HepG2 (cell line): ENCODE measurements around the gene TUFM. TPM values are rescaled to one million over a fixed set of nuclear protein-coding genes. Genes with fewer than 3 reads are reported as not detected.
A peak's percentile ranks its signal among the peaks of the same experiment; 100 is the strongest.

ENCODE experiments used
- CENPX ChIP-seq: sonication (generic); formaldehyde crosslinking; IDR thresholded peaks from 2 replicates; pipeline ENCODE4 v1.9.0; 2021; ENCODE audit warnings: mild to moderate bottlenecking, missing genetic modification reagents, moderate library complexity
- CHCHD3 ChIP-seq: sonication (generic); formaldehyde crosslinking; IDR thresholded peaks from 2 replicates; pipeline ENCODE4 v1.8.0; 2022; ENCODE audit warnings: mild to moderate bottlenecking, missing genetic modification reagents, moderate library complexity
- ERF ChIP-seq: IDR thresholded peaks from 2 replicates; pipeline ENCODE4 v1.6.1; 2018; ENCODE audit warnings: missing biosample characterization, missing genetic modification reagents
- FOXJ3 ChIP-seq: sonication (generic); formaldehyde crosslinking; IDR thresholded peaks from 2 replicates; pipeline ENCODE4 v1.4.0; 2020; ENCODE audit warnings: missing genetic modification reagents, mild to moderate bottlenecking, borderline replicate concordance
- MAFG ChIP-seq: sonication (generic); formaldehyde crosslinking; IDR thresholded peaks from 2 replicates; pipeline ENCODE4 v1.5.1; 2020; ENCODE audit warnings: mild to moderate bottlenecking, missing genetic modification reagents
- MLX ChIP-seq: IDR thresholded peaks from 2 replicates; pipeline ENCODE4 v1.6.1; 2016
- NFE2L1 ChIP-seq: sonication (generic); formaldehyde crosslinking; IDR thresholded peaks from 2 replicates; pipeline ENCODE4 v1.4.0; 2020; ENCODE audit warnings: missing genetic modification reagents, mild to moderate bottlenecking, borderline replicate concordance
- NFIC ChIP-seq: IDR thresholded peaks from 2 replicates; pipeline ENCODE4 v1.6.1; 2012; ENCODE audit warnings: mild to moderate bottlenecking, low read length, inconsistent platforms
- NKX3-1 ChIP-seq: sonication (generic); formaldehyde crosslinking; IDR thresholded peaks from 2 replicates; pipeline ENCODE4 v1.5.0; 2020; ENCODE audit warnings: missing genetic modification reagents
- NR1H2 ChIP-seq: sonication (generic); formaldehyde crosslinking; IDR thresholded peaks from 2 replicates; pipeline ENCODE4 v1.8.1; 2022; ENCODE audit warnings: low read depth, missing genetic modification reagents, borderline replicate concordance
- NRL ChIP-seq: sonication (generic); formaldehyde crosslinking; IDR thresholded peaks from 2 replicates; pipeline ENCODE4 v1.5.0; 2020; ENCODE audit warnings: missing genetic modification reagents, mild to moderate bottlenecking, moderate library complexity, borderline replicate concordance
- PHF20 ChIP-seq: sonication (generic); formaldehyde crosslinking; IDR thresholded peaks from 2 replicates; pipeline ENCODE4 v1.5.0; 2020; ENCODE audit warnings: mild to moderate bottlenecking, missing genetic modification reagents
- TEAD3 ChIP-seq: optimal IDR thresholded peaks from 2 replicates; pipeline ENCODE3; 2016; ENCODE audit warnings: borderline replicate concordance
- ZBTB43 ChIP-seq: sonication (generic); formaldehyde crosslinking; conservative IDR thresholded peaks from 2 replicates; pipeline ENCODE4 v1.4.0; 2020; ENCODE audit warnings: missing genetic modification reagents
- ZBTB46 ChIP-seq: sonication (generic); formaldehyde crosslinking; IDR thresholded peaks from 2 replicates; pipeline ENCODE4 v1.4.0; 2020; ENCODE audit warnings: mild to moderate bottlenecking, missing genetic modification reagents, borderline replicate concordance
- ZNF558 ChIP-seq: sonication (generic); formaldehyde crosslinking; IDR thresholded peaks from 2 replicates; pipeline ENCODE4 v1.9.0; 2022; ENCODE audit warnings: mild to moderate bottlenecking, missing genetic modification reagents, borderline replicate concordance
- ZNF572 ChIP-seq: sonication (generic); formaldehyde crosslinking; IDR thresholded peaks from 2 replicates; pipeline ENCODE4 v1.5.1; 2020; ENCODE audit warnings: mild to moderate bottlenecking, missing genetic modification reagents
- ZNF639 ChIP-seq: conservative IDR thresholded peaks from 2 replicates; pipeline ENCODE4 v1.6.1; 2018; ENCODE audit warnings: missing genetic modification reagents
- ZNF720 ChIP-seq: sonication (generic); formaldehyde crosslinking; IDR thresholded peaks from 2 replicates; pipeline ENCODE4 v1.4.0; 2020; ENCODE audit warnings: missing genetic modification reagents
- ZNF772 ChIP-seq: sonication (generic); formaldehyde crosslinking; IDR thresholded peaks from 2 replicates; pipeline ENCODE4 v1.5.0; 2020; ENCODE audit warnings: mild to moderate bottlenecking, missing genetic modification reagents
- ZNF776 ChIP-seq: sonication (generic); formaldehyde crosslinking; IDR thresholded peaks from 2 replicates; pipeline ENCODE4 v1.4.0; 2020; ENCODE audit warnings: mild to moderate bottlenecking, missing genetic modification reagents
- ZNF879 ChIP-seq: sonication (generic); formaldehyde crosslinking; IDR thresholded peaks from 2 replicates; pipeline ENCODE4 v1.8.1; 2023; ENCODE audit warnings: missing genetic modification reagents
- ZXDC ChIP-seq: sonication (generic); formaldehyde crosslinking; IDR thresholded peaks from 2 replicates; pipeline ENCODE4 v1.5.0; 2020; ENCODE audit warnings: mild to moderate bottlenecking, missing genetic modification reagents
- polyA plus RNA-seq, 8 experiments: library from polyadenylated mRNA; depleted of rRNA in 3 of 8; stranded (reverse) in 7 of 8; unstranded in 1 of 8; fragments of >200 nt; fragmentation: Illumina TruSeq in 4 of 8; extraction: Trizol in 4 of 8; gene quantifications; 2 replicates each; pipeline versions ENCODE4 v1.2.1 to v1.2.3, GENCODE V29; 2011 to 2016; ENCODE audit warnings: low read depth in 4 of 8, missing spikeins in 1 of 8, mixed read lengths in 1 of 8; ENCODE audit not compliant: insufficient read depth in 1 of 8
- total RNA-seq, 5 experiments: library from RNA; depleted of rRNA; stranded (reverse); fragments of >200 nt; fragmentation: Illumina TruSeq; extraction: Trizol; gene quantifications; 2 replicates each; pipeline ENCODE4 v1.2.3, GENCODE V29; 2016; ENCODE audit warnings: low read depth in 1 of 5

TUFM gene
- total and polyA plus RNA-seq, 2 of the 13 experiments (the other 11 are each of a cell fraction or from before 2014, with no cell fraction given), result 206 to 298 TPM

- no peak for TF ChIP-seq CENPX (CRISPR knock-in tag)
- TF ChIP-seq ZBTB46 (CRISPR knock-in tag), result no peak
- TF ChIP-seq NFIC, result no peak; the same call in 1 of the 2 replicates
- TF ChIP-seq ZNF572 (CRISPR knock-in tag), result no peak
- peak; percentile 63; the same call in 1 of the 2 replicates for TF ChIP-seq FOXJ3 (CRISPR knock-in tag)
- TF ChIP-seq ZNF558 (CRISPR knock-in tag), result no peak
- peak; percentile 76; the same call in 1 of the 2 replicates for TF ChIP-seq MLX (CRISPR knock-in tag)
- TF ChIP-seq ZNF879 (CRISPR knock-in tag), result peak; percentile 90
- TF ChIP-seq ZXDC (CRISPR knock-in tag), result no peak; the same call in 1 of the 2 replicates
- peak; percentile 92 for TF ChIP-seq ZNF639
- TF ChIP-seq ZNF776 (CRISPR knock-in tag), result peak; percentile 88; the same call in 1 of the 2 replicates
- no peak for TF ChIP-seq NFE2L1
- peak; percentile 94 for TF ChIP-seq TEAD3 (CRISPR knock-in tag)
- TF ChIP-seq ZNF772 (CRISPR knock-in tag), result peak; percentile 98
- peak; percentile 87 for TF ChIP-seq NRL (CRISPR knock-in tag)
- TF ChIP-seq CHCHD3, result peak; percentile 74; the same call in 1 of the 2 replicates
- peak; percentile 55; the same call in 1 of the 2 replicates for TF ChIP-seq NKX3-1 (CRISPR knock-in tag)
- TF ChIP-seq PHF20, result peak; percentile 94
- TF ChIP-seq NR1H2 (CRISPR knock-in tag), result 0 out of 2 replicates have a peak, but pooled peaks have one; percentile 57
- no peak for TF ChIP-seq ZBTB43 (CRISPR knock-in tag)
- TF ChIP-seq ERF (CRISPR knock-in tag), result peak; percentile 98
- TF ChIP-seq ZNF720, result peak; percentile 93; the same call in 1 of the 2 replicates
- no peak for TF ChIP-seq MAFG
These were observed 23.4 kb downstream of the TUFM start, which contains the start of gene ATXN2L (continued) for GRCh38 chr16:28822520-28823290.
